HCT116 (cell line): ENCODE measurements around the gene FGFRL1. TPM values are rescaled to one million over a fixed set of nuclear protein-coding genes. Genes with fewer than 3 reads are reported as not detected.

Experiments used
- ATAC-seq: fragments of 200-7000 bp; cut with Tn5 transposase; 2 replicates; pipeline ENCODE4 v1.9.1; 2020; ENCODE audit warnings: mild to moderate bottlenecking, moderate library complexity
- BruUV-seq: library from RNA; stranded (reverse); fragments of 400-500 nt; replicated peaks from 2 replicates; lab custom pipeline; 2021; lab: Mats Ljungman, UMichigan
- CTCF ChIA-PET: fragments of 300-600 bp; sonication (Branson Sonifier 250); formaldehyde crosslinking; loops from one replicate; lab custom pipeline; 2021; ENCODE audit warnings: antibody characterized with exemption; lab: Charles Lee
- POLR2A ChIA-PET: fragments of 300-600, 350-600 bp; sonication (Branson Sonifier 250); formaldehyde crosslinking; loops from one replicate; lab custom pipeline; 2021; ENCODE audit warnings: antibody characterized with exemption; lab: Charles Lee
- RAD21 ChIA-PET, 2 experiments: fragments of 300-600 bp; sonication (Branson Sonifier 250); formaldehyde crosslinking; loops; one replicate each; lab custom pipeline; 2023; ENCODE audit warnings: low total read pairs in 2 of 2; ENCODE audit not compliant: uncharacterized antibody in 2 of 2, unreplicated experiment in 2 of 2, low non-redundant PET in 1 of 2; lab: Charles Lee
- DNase-seq: peaks from one replicate; pipeline ENCODE4 v3.0.0-alpha.2; 2010; ENCODE audit warnings: low read depth, low spot score
- H2AFZ ChIP-seq: fragments of 200-600 bp; shearing (Covaris generic), sonication (generic); 2 replicates; pipeline ENCODE4 v1.6.1; 2017; ENCODE audit warnings: low read depth, mixed run types, mixed read lengths, antibody characterized with exemption, low read length; ENCODE audit not compliant: poor library complexity, severe bottlenecking
- H3K27ac ChIP-seq: 2 replicates; pipeline ENCODE4 v1.5.1; 2012; ENCODE audit warnings: low read depth, low read length
- H3K27me3 ChIP-seq: fragments of 200-600 bp; sonication (generic); 2 replicates; pipeline ENCODE4 v1.6.1; 2016; ENCODE audit warnings: mixed run types, low read length, mixed read lengths; ENCODE audit not compliant: insufficient read depth
- H3K36me3 ChIP-seq, 2 experiments: fragments of 200-500 bp in 1 of 2; fragments of 200-600 bp in 1 of 2; sonication (Bioruptor generic) in 1 of 2; sonication (generic) in 1 of 2; 2 replicates each; pipeline versions ENCODE4 v1.5.1 to v1.6.1; 2014 to 2016; ENCODE audit warnings: low read length in 2 of 2, inconsistent platforms in 1 of 2, mixed read lengths in 1 of 2, mixed run types in 1 of 2; ENCODE audit not compliant: insufficient read depth in 2 of 2, control insufficient read depth in 1 of 2
- H3K4me1 ChIP-seq, 2 experiments: fragments of 200-600 bp in 1 of 2; sonication (generic) in 1 of 2; 2 replicates each; pipeline versions ENCODE4 v1.5.1 to v1.6.1; 2012 to 2017; ENCODE audit warnings: low read length in 2 of 2, inconsistent platforms in 1 of 2, mild to moderate bottlenecking in 1 of 2, mixed read lengths in 1 of 2, mixed run types in 1 of 2, moderate library complexity in 1 of 2; ENCODE audit not compliant: insufficient read depth in 2 of 2, control insufficient read depth in 1 of 2
- H3K4me2 ChIP-seq: fragments of 200-600 bp; sonication (generic); 2 replicates; pipeline ENCODE4 v1.6.1; 2017; ENCODE audit warnings: mixed run types, low read length, mixed read lengths
- H3K4me3 ChIP-seq, 2 experiments: fragments of 200-600 bp in 1 of 2; sonication (generic) in 1 of 2; replicated peaks in 1 of 2; 2 replicates each; pipeline ENCODE4 v1.5.1; 2011 to 2016; ENCODE audit warnings: low read length in 2 of 2, control low read depth in 1 of 2, low read depth in 1 of 2, mild to moderate bottlenecking in 1 of 2, mixed read lengths in 1 of 2, mixed run types in 1 of 2
- H3K79me2 ChIP-seq: fragments of 200-600 bp; sonication (generic); 2 replicates; pipeline ENCODE4 v1.6.1; 2017; ENCODE audit warnings: mild to moderate bottlenecking, mixed run types, low read length, moderate library complexity, mixed read lengths; ENCODE audit not compliant: insufficient read depth
- H3K9ac ChIP-seq: fragments of 200-600 bp; sonication (generic); 2 replicates; pipeline ENCODE4 v1.6.1; 2016; ENCODE audit warnings: low read length, mixed read lengths
- H3K9me2 ChIP-seq: fragments of 200-600 bp; sonication (generic), shearing (Covaris generic); 2 replicates; pipeline ENCODE4 v1.6.1; 2017; ENCODE audit warnings: mixed run types, mild to moderate bottlenecking, moderate library complexity; ENCODE audit not compliant: insufficient read depth
- H3K9me3 ChIP-seq, 2 experiments: fragments of 200-500 bp in 1 of 2; fragments of 200-600 bp in 1 of 2; sonication (Bioruptor generic) in 1 of 2; sonication (generic) in 1 of 2; 2 replicates each; pipeline ENCODE4 v1.6.1; 2014 to 2017; ENCODE audit warnings: low read length in 2 of 2, mixed read lengths in 2 of 2, inconsistent platforms in 1 of 2, low read depth in 1 of 2, mild to moderate bottlenecking in 1 of 2, mixed run types in 1 of 2, moderate library complexity in 1 of 2; ENCODE audit not compliant: control insufficient read depth in 1 of 2, insufficient read depth in 1 of 2
- H4K20me1 ChIP-seq: fragments of 200-600 bp; sonication (generic), shearing (Covaris generic); 2 replicates; pipeline ENCODE4 v1.6.1; 2017; ENCODE audit warnings: mixed run types, mild to moderate bottlenecking, moderate library complexity; ENCODE audit not compliant: insufficient read depth
- EZH2 ChIP-seq: fragments of 200-600 bp; sonication (generic); IDR thresholded peaks from 2 replicates; pipeline ENCODE4 v1.6.1; 2017; ENCODE audit warnings: antibody characterized with exemption, mixed run types
- FOSL1 ChIP-seq: IDR thresholded peaks from 2 replicates; pipeline ENCODE4 v1.6.1; 2012; ENCODE audit warnings: low read depth
- SRF ChIP-seq: IDR thresholded peaks from 2 replicates; pipeline ENCODE4 v1.6.1; 2012; ENCODE audit warnings: low read depth
- ZBTB33 ChIP-seq: IDR thresholded peaks from 2 replicates; pipeline ENCODE4 v1.6.1; 2011; ENCODE audit warnings: mild to moderate bottlenecking, low read length, moderate library complexity; ENCODE audit not compliant: insufficient replicate concordance; ENCODE audit errors: extremely low read depth
- intact Hi-C: fragments of 100-400 bp; cut with micrococcal nuclease; formaldehyde crosslinking; loops from 2 replicates; pipeline ENCODE4 v1.10.0; 2022
- total RNA-seq: library from RNA; stranded (reverse); gene quantifications from one replicate; pipeline ENCODE4 v1.2.1, GENCODE V29; 2021; ENCODE audit not compliant: unreplicated experiment

Gene FGFRL1
- total RNA-seq, 1 experiment from 2014 or later, result 91.1 TPM

- CTCF ChIA-PET, result no interaction called here
Measured at GRCh38 chr4:967113-968104, 44.0 kb upstream of the FGFRL1 start.

GRCh38 chr4:968221-968620, 43.2 kb upstream of the FGFRL1 start:
- Histone ChIP-seq H3K27me3 (no peaks in the 10 kb centered on the region), H3K4me3 (no peak overlapping the region), H3K4me1 (peaks cover 14 to 21% of the 10 kb centered on the region in 2 experiments; a peak in 3 of 4 replicates), H2AFZ (no peak overlapping the region), H3K27ac (no peak overlapping the region), H3K9me2 (no peaks in the 10 kb centered on the region), H3K4me2 (no peak overlapping the region)
- DNase-seq, result no peak
- intact Hi-C loops, result no loop called here
- ChIA-PET RAD21 (no interaction called here), CTCF (no interaction called here)
- TF ChIP-seq SRF, result no peak
- no peak for TF ChIP-seq ZBTB33
- TF ChIP-seq, all 23 proteins: peak for 0
- H4K20me1 ChIP-seq, result no peaks in the 10 kb centered on the region
- H3K36me3 ChIP-seq, result no peaks in the 10 kb centered on the region
- POLR2A ChIA-PET, result no interaction called here
- ATAC-seq, result no peak
- no TSS peak for BruUV-seq
- H3K9ac ChIP-seq, result no peak overlapping the region
- H3K9me3 ChIP-seq, result no peaks in the 10 kb centered on the region
- no peaks in the 10 kb centered on the region for H3K79me2 ChIP-seq

More at GRCh38 chr4:967113-968104, 44.0 kb upstream of the FGFRL1 start:
- H3K79me2 ChIP-seq, result no peaks in the 10 kb centered on the region
- H3K4me3 ChIP-seq, result no peak overlapping the region
- ATAC-seq, result no peak
- no peak for DNase-seq
- H3K27ac ChIP-seq, result no peak overlapping the region
- H4K20me1 ChIP-seq, result no peaks in the 10 kb centered on the region
- no peaks in the 10 kb centered on the region for H3K36me3 ChIP-seq
- no peak overlapping the region for H2AFZ ChIP-seq
- BruUV-seq, result no TSS peak
- ChIA-PET RAD21 (no interaction called here), POLR2A (no interaction called here)
- H3K27me3 ChIP-seq, result no peaks in the 10 kb centered on the region
- TF ChIP-seq FOSL1, result no peak
- TF ChIP-seq EZH2, result no peak
- H3K9ac ChIP-seq, result no peak overlapping the region
- H3K4me2 ChIP-seq, result no peak overlapping the region
- H3K4me1 ChIP-seq, result peaks cover 14 to 25% of the 10 kb centered on the region in 2 experiments; a peak in 3 of 4 replicates
- H3K9me2 ChIP-seq, result no peaks in the 10 kb centered on the region
- intact Hi-C loops, result no loop called here
- H3K9me3 ChIP-seq, result no peaks in the 10 kb centered on the region
